ENCODE measurements around the gene ANP32A. TPM values are rescaled to one million over a fixed set of nuclear protein-coding genes. Genes with fewer than 3 reads are reported as not detected.
A peak's percentile ranks its signal among the peaks of the same experiment; 100 is the strongest.

ANP32A gene
- total RNA-seq, 1 donor from 2014 or later, result 355 TPM

GRCh38 chr15:68789091-68789490, 31.6 kb downstream of the ANP32A start:
- Mint-ChIP-seq H3K27ac (ENCODE audit: unreplicated experiment) (no peak overlapping the region), H3K4me3 (no peak overlapping the region), H3K36me3 (ENCODE audit: low read depth) (peaks cover 8% of the 10 kb centered on the region), H3K27me3 (ENCODE audit: low read depth) (no peaks in the 10 kb centered on the region), H3K4me1 (peaks cover 46% of the 10 kb centered on the region), H3K9me3 (no peaks in the 10 kb centered on the region)
- TF ChIP-seq CTCF (conservative IDR thresholded peaks at IDR 0.05), result no peak
- DNase-seq (ENCODE audit: low read depth, low spot score), result no peak

- H3K36me3 Mint-ChIP-seq (ENCODE audit: low read depth), result peaks cover 10% of the 10 kb centered on the region
- no peak overlapping the region for H3K4me3 Mint-ChIP-seq
- no peaks in the 10 kb centered on the region for H3K9me3 Mint-ChIP-seq
- H3K4me1 Mint-ChIP-seq, result peaks cover 42% of the 10 kb centered on the region
- peak overlapping the region; percentile 50 for H3K27ac Mint-ChIP-seq (ENCODE audit: unreplicated experiment)
- TF ChIP-seq CTCF (conservative IDR thresholded peaks at IDR 0.05), result no peak
- no peak for DNase-seq (ENCODE audit: low read depth, low spot score)
- no peaks in the 10 kb centered on the region for H3K27me3 Mint-ChIP-seq (ENCODE audit: low read depth)
Measured at GRCh38 chr15:68788264-68788624, 32.5 kb downstream of the ANP32A start.

- no peak for DNase-seq (ENCODE audit: low read depth, low spot score)
- peaks cover 41% of the 10 kb centered on the region for H3K4me1 Mint-ChIP-seq
- H3K9me3 Mint-ChIP-seq, result no peaks in the 10 kb centered on the region
- no peak overlapping the region for H3K4me3 Mint-ChIP-seq
- H3K27ac Mint-ChIP-seq (ENCODE audit: unreplicated experiment), result peak overlapping the region; percentile 50
- TF ChIP-seq CTCF (conservative IDR thresholded peaks at IDR 0.05), result no peak
- no peaks in the 10 kb centered on the region for H3K27me3 Mint-ChIP-seq (ENCODE audit: low read depth)
- H3K36me3 Mint-ChIP-seq (ENCODE audit: low read depth), result peaks cover 13% of the 10 kb centered on the region
Measured at GRCh38 chr15:68787609-68788263, 33.0 kb downstream of the ANP32A start.

- Mint-ChIP-seq H3K36me3 (ENCODE audit: low read depth) (peaks cover 23% of the 10 kb centered on the region), H3K4me1 (peaks cover 36% of the 10 kb centered on the region), H3K27ac (ENCODE audit: unreplicated experiment) (no peak overlapping the region), H3K9me3 (no peaks in the 10 kb centered on the region), H3K27me3 (ENCODE audit: low read depth) (no peaks in the 10 kb centered on the region), H3K4me3 (no peak overlapping the region)
- no peak for TF ChIP-seq CTCF (conservative IDR thresholded peaks at IDR 0.05)
- no peak for DNase-seq (ENCODE audit: low read depth, low spot score)
Measured at GRCh38 chr15:68786753-68787152, 33.9 kb downstream of the ANP32A start.

- Mint-ChIP-seq H3K36me3 (ENCODE audit: low read depth) (peaks cover 24% of the 10 kb centered on the region), H3K27me3 (ENCODE audit: low read depth) (no peaks in the 10 kb centered on the region), H3K4me3 (peak overlapping the region; percentile 8), H3K4me1 (peaks cover 24% of the 10 kb centered on the region), H3K9me3 (no peaks in the 10 kb centered on the region), H3K27ac (ENCODE audit: unreplicated experiment) (peak overlapping the region; percentile 8)
- TF ChIP-seq CTCF (conservative IDR thresholded peaks at IDR 0.05), result no peak
- DNase-seq (ENCODE audit: low read depth, low spot score), result no peak
Measured at GRCh38 chr15:68785541-68785940, 35.2 kb downstream of the ANP32A start.
